HG02943 (cell line): ENCODE data around the gene CALN1.
"Not testable (repeated sequence)": the region's sequence is repeated elsewhere in the genome, so short reads cannot be mapped to it uniquely, and the experiment has no call there.

ENCODE experiments used
- ATAC-seq: cut with Tn5 transposase; IDR thresholded peaks from one replicate; pipeline ENCODE4 v1.9.1; 2021; ENCODE audit warnings: mild to moderate bottlenecking, low read depth, moderate library complexity; ENCODE audit not compliant: unreplicated experiment

CALN1 gene

GRCh38 chr7:72111086-72111485, 301.1 kb downstream of the CALN1 start:
- no peak for ATAC-seq

GRCh38 chr7:72109566-72109965, 302.6 kb downstream of the CALN1 start:
- no peak for ATAC-seq

- ATAC-seq: no peak
These were observed 305.7 kb downstream of the CALN1 start for GRCh38 chr7:72106405-72106804.

DNA sequence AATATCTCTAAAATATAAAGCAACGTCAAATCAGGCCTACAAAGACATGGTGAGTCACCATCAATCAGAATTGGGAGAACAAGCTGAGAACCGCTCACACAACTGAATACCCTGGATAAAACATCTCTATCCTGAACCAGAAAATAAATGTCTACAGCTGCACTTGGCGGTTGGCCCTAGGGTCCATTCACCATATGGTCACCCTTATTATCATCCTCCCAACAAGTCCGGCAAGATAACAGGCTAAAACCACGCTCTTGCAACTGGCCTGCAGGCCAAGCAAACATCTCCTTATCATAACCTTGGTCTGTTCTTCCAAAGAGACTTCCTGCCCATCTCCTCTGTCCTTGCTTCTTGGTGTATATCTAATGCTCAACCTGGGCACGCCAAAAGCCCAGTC, 310.7 kb downstream of the CALN1 start:
- no peak for ATAC-seq

- ATAC-seq: no peak
These were observed 312.4 kb downstream of the CALN1 start for GRCh38 chr7:72099784-72100183.

GRCh38 chr7:72098807-72099580, 313.1 kb downstream of the CALN1 start:
- no peak for ATAC-seq

DNA sequence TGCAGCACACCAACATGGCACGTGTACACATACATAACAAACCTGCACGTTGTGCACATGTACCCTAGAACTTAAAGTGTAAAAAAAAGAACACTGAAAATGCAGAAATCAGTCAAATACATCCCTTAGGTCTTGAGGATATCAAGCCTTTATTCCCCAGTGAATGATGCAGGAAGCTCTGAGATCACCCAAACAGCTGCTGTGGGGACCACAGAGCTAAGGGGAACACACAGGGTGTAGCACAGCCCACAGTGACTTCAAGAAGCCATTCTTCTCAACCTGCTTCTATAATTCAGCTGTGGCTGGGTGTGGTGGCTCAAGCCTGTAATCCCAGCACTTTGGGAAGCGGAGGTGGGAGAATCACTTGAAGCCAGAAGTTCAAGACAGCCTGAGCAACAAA, 314.9 kb downstream of the CALN1 start:
- no peak for ATAC-seq

GRCh38 chr7:72092769-72093168, 319.4 kb downstream of the CALN1 start:
- no peak for ATAC-seq

DNA sequence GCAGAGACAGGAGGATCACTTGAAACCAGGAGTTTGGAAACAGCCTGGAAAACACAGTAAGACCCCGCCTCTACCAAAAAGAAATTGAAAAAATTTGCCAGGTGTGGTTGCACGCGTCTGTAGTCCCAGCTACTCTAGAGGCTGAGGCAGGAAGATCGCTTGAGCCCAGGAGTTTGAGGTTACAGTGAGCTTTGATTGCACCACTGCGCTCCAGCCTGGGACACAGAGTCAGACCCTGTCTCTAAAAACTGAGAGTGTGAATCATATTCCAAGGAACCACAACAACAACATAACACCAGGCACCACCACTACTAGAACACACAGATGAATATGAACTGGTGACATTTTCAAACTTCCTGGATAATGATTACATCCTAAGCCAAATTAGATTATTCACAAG, 324.2 kb downstream of the CALN1 start:
- no peak for ATAC-seq

DNA sequence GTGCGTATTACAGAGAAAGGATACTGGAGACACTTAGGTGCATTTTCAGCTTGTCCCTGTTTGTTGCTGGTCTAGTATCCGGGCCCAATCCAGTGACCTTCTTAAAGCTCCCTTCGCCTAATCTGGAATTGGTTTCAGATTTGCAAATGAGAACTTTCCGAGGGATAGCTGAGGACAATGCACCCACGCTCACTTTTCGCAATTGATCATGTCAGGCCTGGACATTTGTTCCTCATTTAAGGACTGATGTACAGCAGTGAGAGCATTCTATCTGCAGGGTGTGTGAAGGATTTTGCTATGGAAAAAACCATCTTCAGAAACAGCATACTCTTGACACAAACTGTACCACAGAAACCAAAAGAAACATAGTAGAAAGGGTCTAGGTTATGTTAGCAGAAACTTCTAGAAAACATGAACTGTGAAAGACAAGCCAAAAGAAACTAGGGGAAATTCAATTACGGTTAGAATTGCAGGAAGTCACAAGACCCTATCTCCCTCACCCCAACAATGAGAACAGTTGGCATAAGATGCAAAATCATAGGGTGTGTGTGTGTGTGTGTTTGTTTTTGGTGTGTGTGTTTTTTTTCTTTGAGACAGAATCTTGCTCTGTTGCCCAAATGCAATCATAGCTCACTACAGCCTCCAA, 331.1 kb downstream of the CALN1 start:
- ATAC-seq: no peak

- ATAC-seq: no peak
These were observed 331.8 kb downstream of the CALN1 start for GRCh38 chr7:72080341-72080766.

GRCh38 chr7:72078856-72079255, 333.3 kb downstream of the CALN1 start:
- ATAC-seq: no peak

DNA sequence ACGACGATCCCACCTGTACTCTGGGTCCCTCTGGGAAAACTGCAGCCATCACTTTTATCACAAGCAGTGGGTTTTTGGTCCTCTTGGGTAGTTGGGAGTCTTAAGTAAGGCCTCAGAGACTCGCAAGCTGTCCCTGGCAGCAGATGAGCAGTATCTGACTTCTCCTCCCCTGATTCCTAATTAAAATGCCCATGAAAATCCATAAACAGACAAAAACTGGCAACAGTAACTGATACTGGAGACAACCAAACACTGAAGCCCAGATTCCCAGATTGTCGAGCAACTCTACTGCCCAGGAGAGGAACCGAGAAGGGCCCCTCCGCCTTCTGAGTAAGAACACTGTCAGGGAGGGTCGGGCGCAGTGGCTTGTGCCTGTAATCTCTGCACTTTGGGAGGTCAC, 333.8 kb downstream of the CALN1 start:
- no peak for ATAC-seq

DNA sequence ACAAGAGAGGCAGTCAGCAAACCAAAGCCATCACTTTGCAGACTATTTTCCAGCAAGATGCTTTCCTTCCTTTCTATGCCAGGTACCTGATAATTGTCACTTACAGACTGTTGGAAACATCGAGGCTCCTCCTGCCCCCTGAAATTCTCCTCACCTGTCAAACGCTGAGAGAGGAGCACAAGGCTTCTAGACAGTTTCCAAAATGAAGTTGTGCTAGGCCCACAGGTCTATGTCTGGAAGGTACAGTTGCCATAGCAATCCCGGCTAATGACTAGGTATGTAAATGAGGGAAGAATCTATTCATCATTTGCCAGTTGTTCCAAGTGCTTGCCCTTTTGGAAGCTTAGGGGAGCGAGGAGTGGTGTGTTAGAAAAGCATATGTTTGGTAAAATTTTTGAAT, 334.4 kb downstream of the CALN1 start:
- no peak for ATAC-seq

- ATAC-seq: no peak
These were observed 339.2 kb downstream of the CALN1 start for GRCh38 chr7:72072901-72073300.

- ATAC-seq: no peak
These were observed 342.9 kb downstream of the CALN1 start for GRCh38 chr7:72069263-72069662.

- ATAC-seq: not testable (repeated sequence)
These were observed 346.4 kb downstream of the CALN1 start for GRCh38 chr7:72065764-72066163.

DNA sequence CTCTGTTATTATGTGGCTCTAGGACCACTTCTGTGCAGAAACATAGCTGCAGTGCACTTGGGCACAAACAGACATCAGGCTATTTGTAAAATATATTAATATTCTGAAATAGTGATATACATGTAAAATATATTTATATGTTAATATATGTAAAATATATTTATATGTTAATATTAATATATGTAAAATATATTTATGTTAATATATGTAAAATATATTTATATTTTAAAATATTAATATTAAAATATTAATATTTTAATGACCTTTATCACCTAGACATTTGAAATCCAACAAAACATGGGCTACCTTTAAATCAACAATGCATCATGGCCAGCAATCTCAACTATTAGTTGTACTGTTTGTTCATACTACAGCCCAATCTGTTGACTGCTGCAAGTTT, 347.2 kb downstream of the CALN1 start:
- no peak for ATAC-seq

GRCh38 chr7:72063330-72063729, 348.8 kb downstream of the CALN1 start:
- ATAC-seq: no peak

DNA sequence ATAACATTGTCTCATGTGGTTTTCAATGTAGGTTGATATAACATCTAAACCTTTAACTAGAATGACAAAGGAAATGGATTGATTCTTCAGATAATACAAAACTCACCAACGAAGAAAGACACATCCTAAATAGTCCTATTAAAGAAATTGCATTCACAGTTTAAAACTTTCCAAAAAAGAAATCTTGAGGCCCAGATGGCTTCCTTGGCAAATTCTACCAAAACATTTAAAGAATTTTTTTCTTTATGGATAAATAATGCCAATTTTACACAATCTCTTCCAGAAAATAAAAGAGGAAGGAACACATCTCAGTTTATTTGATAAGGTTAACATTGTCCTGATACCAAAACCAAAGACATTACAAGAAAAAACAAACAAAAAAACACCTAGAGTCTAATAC, 349.5 kb downstream of the CALN1 start:
- no peak for ATAC-seq

GRCh38 chr7:72059925-72060324, 352.2 kb downstream of the CALN1 start:
- ATAC-seq: no peak

- no peak for ATAC-seq
These were observed 353.6 kb downstream of the CALN1 start for GRCh38 chr7:72058579-72058978.
